ENCODE measurements around the gene TC2N. TPM values are rescaled to one million over a fixed set of nuclear protein-coding genes. Genes with fewer than 3 reads are reported as not detected.

Gene TC2N
- total RNA-seq, 1 donor from 2014 or later = 1.4 TPM

DNA sequence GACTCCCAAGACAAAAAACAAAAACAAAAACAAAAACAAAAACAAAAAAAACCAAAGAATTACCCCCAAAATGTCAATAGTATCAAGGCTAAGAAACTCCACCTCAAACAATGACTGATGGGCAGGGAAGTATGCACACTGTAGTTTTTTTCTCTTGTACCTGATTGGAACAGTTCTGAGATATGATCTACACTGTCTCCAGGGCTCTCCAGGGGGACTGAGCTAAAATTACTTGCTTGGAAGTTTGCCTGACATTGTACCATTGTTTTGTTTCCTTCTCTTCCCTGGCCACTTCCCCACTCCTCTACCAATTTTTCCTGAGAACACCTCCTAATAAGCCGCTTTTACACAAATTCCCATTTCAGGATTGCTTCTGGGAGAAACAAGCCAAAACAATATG lies 113.2 kb downstream of the TC2N start:
- TF ChIP-seq, protein P1, sequence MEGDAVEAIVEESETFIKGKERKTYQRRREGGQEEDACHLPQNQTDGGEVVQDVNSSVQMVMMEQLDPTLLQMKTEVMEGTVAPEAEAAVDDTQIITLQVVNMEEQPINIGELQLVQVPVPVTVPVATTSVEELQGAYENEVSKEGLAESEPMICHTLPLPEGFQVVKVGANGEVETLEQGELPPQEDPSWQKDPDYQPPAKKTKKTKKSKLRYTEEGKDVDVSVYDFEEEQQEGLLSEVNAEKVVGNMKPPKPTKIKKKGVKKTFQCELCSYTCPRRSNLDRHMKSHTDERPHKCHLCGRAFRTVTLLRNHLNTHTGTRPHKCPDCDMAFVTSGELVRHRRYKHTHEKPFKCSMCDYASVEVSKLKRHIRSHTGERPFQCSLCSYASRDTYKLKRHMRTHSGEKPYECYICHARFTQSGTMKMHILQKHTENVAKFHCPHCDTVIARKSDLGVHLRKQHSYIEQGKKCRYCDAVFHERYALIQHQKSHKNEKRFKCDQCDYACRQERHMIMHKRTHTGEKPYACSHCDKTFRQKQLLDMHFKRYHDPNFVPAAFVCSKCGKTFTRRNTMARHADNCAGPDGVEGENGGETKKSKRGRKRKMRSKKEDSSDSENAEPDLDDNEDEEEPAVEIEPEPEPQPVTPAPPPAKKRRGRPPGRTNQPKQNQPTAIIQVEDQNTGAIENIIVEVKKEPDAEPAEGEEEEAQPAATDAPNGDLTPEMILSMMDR (IDR thresholded peaks at IDR 0.05; ENCODE audit: unreplicated experiment) = no peak

DNA sequence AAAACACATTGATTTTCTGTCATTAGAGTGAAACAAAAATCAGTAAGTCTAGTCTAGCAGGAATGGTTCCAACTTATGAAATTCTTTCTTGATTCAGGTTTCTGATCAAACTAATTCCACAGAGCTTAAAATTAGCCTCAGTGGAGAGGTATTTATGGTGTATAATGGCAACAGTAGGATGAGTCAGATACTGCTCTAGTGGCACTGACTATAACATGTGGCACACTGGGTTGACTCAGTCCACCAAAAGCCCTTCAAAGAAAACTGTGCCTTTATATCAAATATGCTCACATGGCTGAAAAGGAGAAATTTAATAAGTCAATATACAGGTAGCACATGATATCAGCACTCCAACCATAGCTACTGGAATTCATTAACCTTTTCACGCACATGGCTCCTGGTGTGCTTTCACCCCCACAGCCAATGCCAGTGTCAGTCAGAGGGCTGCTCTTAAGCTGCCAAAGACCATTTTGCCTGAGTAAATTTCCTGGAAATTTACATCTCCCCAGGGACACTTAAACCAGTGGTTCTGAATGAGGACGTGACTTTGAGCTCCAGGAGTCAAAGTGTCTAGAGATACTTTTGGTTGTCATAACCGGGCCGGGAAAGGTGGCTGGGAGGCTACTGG lies 113.7 kb downstream of the TC2N start:
- Mint-ChIP-seq H3K4me1 (ENCODE audit: unreplicated experiment) (peaks cover 13% of the 10 kb centered on the region), H3K27me3 (ENCODE audit: unreplicated experiment) (peaks cover 2% of the 10 kb centered on the region), H3K36me3 (ENCODE audit: low read depth, unreplicated experiment) (no peaks in the 10 kb centered on the region), H3K9me3 (ENCODE audit: unreplicated experiment) (no peaks in the 10 kb centered on the region), H3K27ac (ENCODE audit: unreplicated experiment) (no peak overlapping the region), H3K4me3 (ENCODE audit: unreplicated experiment) (no peak overlapping the region)
- no peak for DNase-seq (ENCODE audit: low spot score)
- TF ChIP-seq, protein P1 (IDR thresholded peaks at IDR 0.05; ENCODE audit: unreplicated experiment) = no peak

More for the DNA sequence above, 113.2 kb downstream of the TC2N start:
- Mint-ChIP-seq H3K4me1 (ENCODE audit: unreplicated experiment) (peaks cover 13% of the 10 kb centered on the region), H3K27me3 (ENCODE audit: unreplicated experiment) (peaks cover 2% of the 10 kb centered on the region), H3K27ac (ENCODE audit: unreplicated experiment) (no peak overlapping the region), H3K4me3 (ENCODE audit: unreplicated experiment) (no peak overlapping the region), H3K9me3 (ENCODE audit: unreplicated experiment) (peaks cover 4% of the 10 kb centered on the region), H3K36me3 (ENCODE audit: low read depth, unreplicated experiment) (no peaks in the 10 kb centered on the region)
- no peak for DNase-seq (ENCODE audit: low spot score)

GRCh38 chr14:91752961-91753360 lies 114.4 kb downstream of the TC2N start:
- DNase-seq (ENCODE audit: low spot score) = no peak
- Mint-ChIP-seq H3K27ac (ENCODE audit: unreplicated experiment) (no peak overlapping the region), H3K4me3 (ENCODE audit: unreplicated experiment) (no peak overlapping the region), H3K27me3 (ENCODE audit: unreplicated experiment) (peaks cover 2% of the 10 kb centered on the region), H3K9me3 (ENCODE audit: unreplicated experiment) (no peaks in the 10 kb centered on the region), H3K36me3 (ENCODE audit: low read depth, unreplicated experiment) (no peaks in the 10 kb centered on the region), H3K4me1 (ENCODE audit: unreplicated experiment) (peaks cover 13% of the 10 kb centered on the region)
- TF ChIP-seq, protein P1 (IDR thresholded peaks at IDR 0.05; ENCODE audit: unreplicated experiment) = no peak

GRCh38 chr14:91751719-91752118 lies 115.6 kb downstream of the TC2N start:
- no peak overlapping the region for H3K4me3 Mint-ChIP-seq (ENCODE audit: unreplicated experiment)
- H3K9me3 Mint-ChIP-seq (ENCODE audit: unreplicated experiment) = no peaks in the 10 kb centered on the region
- TF ChIP-seq, protein P1 (IDR thresholded peaks at IDR 0.05; ENCODE audit: unreplicated experiment) = no peak
- peaks cover 13% of the 10 kb centered on the region for H3K4me1 Mint-ChIP-seq (ENCODE audit: unreplicated experiment)
- peaks cover 2% of the 10 kb centered on the region for H3K27me3 Mint-ChIP-seq (ENCODE audit: unreplicated experiment)
- H3K36me3 Mint-ChIP-seq (ENCODE audit: low read depth, unreplicated experiment) = no peaks in the 10 kb centered on the region
- no peak overlapping the region for H3K27ac Mint-ChIP-seq (ENCODE audit: unreplicated experiment)
- no peak for DNase-seq (ENCODE audit: low spot score)

- no peak for DNase-seq (ENCODE audit: low spot score)
- Mint-ChIP-seq H3K4me3 (ENCODE audit: unreplicated experiment) (no peak overlapping the region), H3K27ac (ENCODE audit: unreplicated experiment) (no peak overlapping the region), H3K9me3 (ENCODE audit: unreplicated experiment) (no peaks in the 10 kb centered on the region), H3K36me3 (ENCODE audit: low read depth, unreplicated experiment) (no peaks in the 10 kb centered on the region), H3K4me1 (ENCODE audit: unreplicated experiment) (peaks cover 13% of the 10 kb centered on the region), H3K27me3 (ENCODE audit: unreplicated experiment) (peaks cover 2% of the 10 kb centered on the region)
- TF ChIP-seq, protein P1 (IDR thresholded peaks at IDR 0.05; ENCODE audit: unreplicated experiment) = no peak
Observed at GRCh38 chr14:91750634-91751198, 116.6 kb downstream of the TC2N start.

Data from endothelial cell (in vitro differentiated cells).